ENCODE results near the gene DENND1C.
A peak's percentile ranks its signal among the peaks of the same experiment; 100 is the strongest.

Gene DENND1C

DNA sequence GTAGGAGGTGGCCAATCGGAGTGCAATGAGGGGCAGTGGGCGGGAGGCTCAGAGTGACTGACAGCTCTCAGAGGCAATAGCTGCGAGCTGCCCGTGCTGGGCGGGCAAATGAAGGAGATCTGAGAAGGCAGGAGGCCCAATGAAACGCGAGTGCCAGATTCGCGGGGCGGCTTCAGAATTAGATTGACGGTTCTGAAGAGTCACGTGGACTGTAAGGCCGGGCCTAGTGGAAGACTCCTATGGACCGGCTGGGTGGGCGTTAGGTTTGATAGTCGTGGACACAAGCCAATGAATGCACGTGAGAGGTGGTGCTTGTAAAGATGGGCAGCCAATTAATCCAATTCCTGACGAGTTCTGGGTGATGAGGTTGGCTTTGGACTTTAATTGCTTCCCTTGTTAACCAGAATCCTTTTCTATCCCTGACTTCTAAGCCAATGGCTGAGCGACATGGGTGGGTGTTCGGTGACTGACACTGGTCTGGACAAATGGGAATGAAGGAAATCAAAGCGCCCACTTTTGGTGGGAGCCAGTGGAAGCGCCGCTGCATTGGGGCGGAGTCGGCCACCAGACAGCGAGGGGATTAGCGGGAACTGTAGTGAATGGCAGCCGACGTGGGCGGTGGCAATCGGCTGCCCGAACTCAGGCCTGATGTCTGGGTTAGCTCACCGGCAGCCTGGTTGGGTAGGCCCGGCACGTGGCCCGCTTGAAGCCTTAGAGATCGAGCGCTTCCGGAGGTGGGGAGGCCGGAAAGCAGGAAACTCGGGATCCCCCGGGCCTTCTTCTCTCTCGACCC is 56.5 kb downstream of the DENND1C start:
- DNase-seq (ENCODE audit: low read depth in 2 of 2): peak; percentile 94 to 96

- no peak for DNase-seq (ENCODE audit: low read depth in 2 of 2)
These were observed 57.2 kb downstream of the DENND1C start, which contains the start of gene KHSRP for GRCh38 chr19:6424195-6424938. Gene KHSRP (minus strand): TSS chr19:6424811. CDS start chr19:6424701, 110 bp downstream.

DNA sequence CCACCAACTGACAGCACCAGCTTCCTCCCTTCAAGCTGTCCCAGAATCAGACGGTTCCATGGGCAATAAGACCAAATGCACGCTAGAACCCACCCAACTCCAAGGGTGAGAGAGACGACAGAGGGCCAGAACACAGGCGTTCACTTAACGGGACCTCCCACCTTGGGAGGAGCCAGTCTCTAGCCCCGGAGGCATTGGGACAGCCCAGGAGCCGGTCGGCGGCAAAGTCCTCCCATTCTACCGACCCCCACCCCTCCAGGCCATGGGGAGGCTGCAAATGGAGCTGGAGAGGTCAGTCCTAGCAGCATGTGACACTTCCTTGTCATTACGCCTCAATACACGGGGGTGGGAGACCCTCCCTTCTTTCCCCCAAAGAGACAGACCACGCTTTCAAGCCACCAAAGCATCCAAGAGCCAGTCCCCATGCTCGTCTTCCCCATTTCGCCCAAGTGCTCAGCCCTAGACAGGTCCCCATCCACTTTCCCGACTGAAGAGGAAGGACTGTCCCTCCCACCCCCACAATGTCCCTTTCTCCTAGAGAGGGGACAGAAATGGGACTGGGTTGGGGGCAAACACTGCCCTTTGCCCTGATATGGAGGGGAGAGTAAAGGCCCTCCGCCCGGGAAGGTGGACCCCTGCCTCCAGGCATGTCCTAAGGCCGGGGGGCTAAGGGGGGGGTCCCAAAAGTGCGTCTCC is 57.9 kb downstream of the DENND1C start:
- DNase-seq (ENCODE audit: low read depth in 2 of 2): no peak

DNA sequence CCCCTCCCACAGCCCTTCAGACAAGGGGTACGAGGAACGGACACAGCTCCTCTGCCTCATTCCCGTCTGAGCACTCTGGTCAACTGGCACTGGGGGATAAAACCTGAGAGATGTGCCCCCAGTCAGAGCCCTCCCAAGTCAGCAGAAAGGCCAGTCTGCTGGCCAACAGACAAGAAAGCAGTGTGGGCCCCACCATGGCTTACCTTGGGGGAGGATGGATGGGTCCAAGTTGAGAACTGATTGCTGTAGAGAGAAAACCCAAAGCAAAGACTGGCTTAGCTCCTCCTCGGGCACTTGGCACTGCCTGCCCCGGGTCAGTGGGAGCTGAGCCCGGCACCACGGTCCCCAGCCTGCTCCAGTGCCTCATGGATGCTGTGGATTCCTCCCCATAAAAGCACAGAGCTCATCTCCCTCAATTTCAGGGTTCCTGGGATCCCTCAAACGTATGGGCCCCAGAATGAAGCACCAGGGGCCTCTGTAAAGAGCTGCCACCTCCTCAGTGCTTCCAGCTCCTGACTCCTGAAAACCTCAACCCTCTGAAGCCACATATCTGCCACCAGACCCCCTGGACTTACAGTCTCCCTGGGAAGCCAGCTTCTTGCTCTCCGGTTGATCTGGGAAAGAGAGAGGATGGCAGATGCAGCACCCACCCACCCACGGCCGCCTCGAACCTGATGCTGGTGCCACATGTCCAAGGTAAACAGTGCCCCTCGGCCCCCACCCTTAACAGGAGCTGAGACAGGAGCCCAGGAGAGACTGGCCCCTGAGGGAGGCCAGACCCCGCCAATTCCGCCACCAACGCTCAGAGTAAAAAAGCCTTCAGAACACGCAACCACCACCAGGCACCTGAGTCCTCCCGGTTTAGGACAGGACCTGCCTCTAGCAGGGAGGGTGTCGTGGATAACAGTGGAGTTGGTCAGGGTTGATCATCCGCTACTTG is 60.2 kb downstream of the DENND1C start:
- no peak for DNase-seq (ENCODE audit: low read depth in 2 of 2)

DNA sequence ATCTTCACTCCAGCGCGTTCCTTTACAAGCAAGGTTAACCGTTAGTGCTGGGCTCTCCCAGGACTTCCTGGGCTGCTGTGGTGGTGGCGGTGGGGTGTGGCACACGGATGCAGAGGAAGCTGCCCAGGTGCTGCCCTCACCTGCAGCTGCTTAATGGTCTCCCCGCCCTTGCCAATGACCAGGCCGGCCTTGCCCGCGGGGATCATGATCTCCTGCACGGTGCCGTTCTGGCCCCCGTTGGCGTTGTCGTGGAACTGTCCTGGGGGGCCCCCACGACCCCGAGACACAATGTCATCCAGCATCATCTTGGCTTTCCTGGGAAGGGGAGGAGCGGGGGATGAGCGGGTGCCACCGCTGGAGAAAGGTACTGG is 63.0 kb downstream of the DENND1C start:
- DNase-seq (ENCODE audit: low read depth in 2 of 2): no peak

- no peak for DNase-seq (ENCODE audit: low read depth in 2 of 2)
These were observed 63.6 kb downstream of the DENND1C start for GRCh38 chr19:6417713-6418561.
